ENCODE measurements around the gene SKOR1. TPM values are rescaled to one million over a fixed set of nuclear protein-coding genes. Genes with fewer than 3 reads are reported as not detected.
A peak's percentile ranks its signal among the peaks of the same experiment; 100 is the strongest.

The SKOR1 gene
- total RNA-seq, 1 experiment from 2014 or later = not detected

DNA sequence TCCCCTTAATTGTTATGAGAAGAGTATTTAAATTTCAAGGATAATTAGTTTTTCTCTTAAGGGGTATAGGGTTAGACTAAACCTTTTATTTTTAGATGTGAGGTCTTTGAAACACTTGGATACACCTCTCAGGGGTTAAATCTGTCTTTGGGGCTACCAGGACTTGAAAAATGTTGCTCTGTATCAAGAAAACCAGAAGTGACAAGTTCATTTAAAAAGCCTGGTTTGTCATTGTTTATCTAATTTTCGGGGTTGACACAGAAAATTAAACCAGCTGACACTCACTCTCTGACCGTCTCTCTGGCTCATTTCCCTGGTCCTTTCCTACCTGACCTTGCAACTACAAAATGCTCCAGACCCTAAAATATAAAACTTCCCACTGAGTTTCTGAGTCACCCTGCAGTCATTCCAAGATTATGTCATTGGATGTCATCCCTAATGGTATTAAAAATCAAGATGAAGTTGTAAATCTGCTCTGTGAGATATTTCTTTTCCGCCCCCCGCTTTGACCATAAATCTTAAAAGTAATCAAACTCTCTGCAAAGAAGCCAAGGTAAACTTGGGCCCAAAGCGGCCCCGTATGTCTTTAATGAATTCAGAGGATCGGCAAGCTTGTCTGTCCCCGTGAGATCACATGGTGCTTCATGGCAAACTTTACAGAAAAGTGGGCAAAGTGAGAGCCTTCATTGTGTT is 32.9 kb upstream of the SKOR1 start:
- peak; percentile 25 for DNase-seq (ENCODE audit: low read depth)

DNA sequence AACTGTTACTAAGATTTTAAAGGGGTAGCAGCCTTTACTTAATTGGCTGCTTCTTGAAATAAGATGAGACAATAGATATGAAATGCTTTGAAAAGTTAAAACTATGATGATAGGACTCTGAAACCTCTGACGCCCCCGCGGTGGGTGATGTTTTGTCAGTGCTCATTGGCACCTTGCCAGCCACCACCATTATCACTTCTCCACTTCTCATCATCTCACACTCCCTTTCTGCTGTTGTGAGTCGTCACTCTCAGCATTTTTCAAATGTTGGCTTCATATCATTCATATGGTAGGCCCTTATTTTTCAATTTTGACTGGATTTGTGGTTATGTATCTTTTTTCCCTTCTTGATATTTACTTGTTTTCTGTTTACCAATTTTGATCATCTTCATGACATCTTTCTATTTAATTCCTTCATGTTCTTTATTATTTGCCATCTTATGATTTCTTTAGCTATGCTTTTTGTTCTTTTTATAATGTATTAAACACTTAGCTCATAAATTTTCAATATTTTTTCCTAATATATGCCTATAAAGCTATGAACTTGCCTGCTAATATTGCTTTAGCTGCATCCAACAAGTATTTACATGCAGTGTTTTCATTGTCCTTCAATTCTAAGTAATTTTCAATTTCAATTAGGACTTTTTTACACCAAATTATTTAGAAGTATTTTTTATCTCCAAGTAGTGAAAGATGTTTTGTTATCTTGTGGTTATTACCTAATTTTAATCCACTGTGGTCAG is 30.3 kb upstream of the SKOR1 start:
- DNase-seq (ENCODE audit: low read depth) = no peak

DNA sequence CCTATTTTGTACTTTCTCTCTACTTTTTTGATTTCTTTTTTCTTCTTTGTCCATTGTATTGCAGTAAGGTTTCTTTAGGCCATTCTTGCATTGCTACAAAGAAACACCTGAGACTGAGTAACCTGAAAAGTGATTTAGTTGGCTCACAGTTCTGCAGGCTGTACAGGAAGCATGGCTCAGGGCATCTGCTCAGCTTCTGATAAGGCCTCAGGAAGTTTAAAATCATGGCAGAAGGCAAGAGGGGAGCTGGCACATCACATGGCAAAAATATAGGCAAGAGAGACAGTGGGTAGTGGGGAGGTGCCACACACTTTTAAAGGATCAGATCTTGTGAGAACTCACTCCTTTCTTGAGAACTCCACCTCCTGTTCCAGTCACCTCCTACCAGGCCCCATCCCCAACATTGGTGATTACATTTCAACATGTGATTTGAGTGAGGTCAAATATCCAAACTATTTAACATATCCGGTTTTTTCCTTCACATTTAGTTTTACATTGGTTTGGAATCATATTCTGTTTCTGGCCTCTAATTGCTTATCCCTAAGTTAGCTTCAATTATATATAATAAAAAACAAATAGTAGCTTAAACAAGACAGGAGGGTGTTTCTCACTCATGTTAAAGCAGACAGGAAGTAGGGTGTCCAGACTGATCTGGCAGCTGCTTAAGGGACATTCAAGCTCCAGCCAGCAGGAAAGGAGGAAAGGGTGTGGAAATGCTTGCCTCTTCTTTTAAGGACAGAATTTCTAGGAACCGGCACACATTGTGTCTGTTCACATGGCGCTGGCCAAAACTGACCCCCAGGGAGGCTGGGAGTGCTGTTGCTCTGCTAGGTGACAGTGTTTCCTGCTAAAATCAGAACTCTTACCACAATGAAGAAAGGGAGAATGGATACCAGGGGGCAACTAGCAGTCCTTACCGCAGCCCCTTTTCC is 28.8 kb upstream of the SKOR1 start:
- no peak for DNase-seq (ENCODE audit: low read depth)

DNA sequence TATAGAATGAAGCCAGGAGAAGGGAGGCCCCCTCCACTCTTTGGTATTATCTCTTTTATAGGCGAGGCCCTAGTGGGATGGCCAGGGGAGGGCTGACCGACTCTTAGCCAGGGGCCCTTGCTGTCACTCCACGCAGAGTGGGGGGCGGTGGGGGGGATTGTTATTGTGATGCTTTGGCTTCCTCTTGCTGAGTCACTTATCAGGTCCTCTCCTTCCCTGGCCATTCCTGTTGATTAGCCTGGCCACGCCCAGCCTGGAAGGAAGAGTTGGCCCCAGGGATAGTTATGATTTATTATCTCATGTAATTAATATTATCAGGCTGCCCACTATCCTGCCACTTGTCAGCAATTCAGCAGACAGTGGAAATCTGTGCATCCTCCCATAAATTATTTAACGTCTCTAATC is 25.5 kb upstream of the SKOR1 start:
- no peak for DNase-seq (ENCODE audit: low read depth)

DNA sequence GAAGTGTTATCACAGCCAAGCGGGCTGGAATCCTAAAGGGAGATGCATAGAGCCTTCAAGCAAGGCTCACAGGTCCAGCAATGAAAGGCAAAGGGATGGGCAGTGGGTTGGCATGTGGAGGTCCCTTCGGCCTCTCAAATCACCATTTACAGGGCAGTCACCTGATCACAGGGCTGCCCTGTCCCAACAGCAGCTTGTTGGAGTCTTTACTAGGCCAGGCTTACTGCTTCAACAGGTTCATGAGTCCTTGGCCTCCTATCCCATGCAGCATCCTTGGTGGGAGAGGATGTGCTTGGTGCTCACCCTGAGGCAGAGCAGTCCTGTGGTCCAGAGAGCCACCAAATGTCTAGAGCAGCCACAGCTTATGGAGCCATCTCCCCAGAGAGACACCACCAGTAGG is 24.2 kb upstream of the SKOR1 start:
- no peak for DNase-seq (ENCODE audit: low read depth)

DNA sequence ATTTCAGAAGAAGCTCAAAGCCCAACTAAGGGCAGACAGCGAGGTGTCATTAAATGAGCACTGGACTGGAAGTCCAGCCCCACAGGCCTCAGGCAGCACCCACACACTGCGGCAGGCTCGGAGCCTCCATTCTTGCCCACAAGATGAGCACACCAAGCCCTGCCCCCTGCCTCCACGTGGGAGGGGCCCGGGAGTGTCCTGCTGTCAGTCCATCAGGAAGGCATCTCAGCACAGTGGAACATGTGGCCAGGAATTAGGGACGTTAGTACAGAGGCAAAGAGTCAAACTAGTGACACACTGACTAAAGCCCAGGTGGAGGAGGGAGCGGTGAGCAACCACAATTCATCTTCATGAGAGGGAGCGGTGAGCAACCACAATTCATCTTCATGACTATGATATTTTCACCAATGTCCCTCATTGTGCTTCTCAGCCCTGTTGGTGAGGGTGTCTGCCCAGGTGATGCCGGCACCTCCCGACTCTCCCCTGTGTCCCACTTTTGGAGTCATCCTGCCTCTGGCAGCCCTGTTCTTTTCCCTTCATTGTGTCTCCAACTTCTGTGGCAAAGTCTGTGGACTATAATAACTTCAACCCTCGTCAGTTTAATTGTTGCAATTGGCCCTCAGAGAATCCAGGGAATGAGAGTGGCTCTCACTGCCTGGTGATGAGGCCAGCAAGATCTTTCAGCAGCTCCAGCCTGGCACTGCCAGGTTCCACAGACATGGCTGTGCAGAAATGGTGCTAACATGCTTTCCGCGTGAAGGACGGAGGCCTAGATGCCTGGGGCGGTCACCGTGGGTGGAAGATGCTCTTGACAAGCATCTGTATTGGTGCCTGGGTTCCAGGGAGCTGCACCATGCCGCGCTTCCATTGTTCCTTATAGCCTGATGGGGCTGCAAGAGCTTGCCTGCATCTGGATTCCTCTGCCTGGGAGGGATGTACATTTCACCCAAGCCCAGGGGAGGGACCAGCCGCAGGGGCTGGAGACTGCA is 23.1 kb upstream of the SKOR1 start:
- DNase-seq (ENCODE audit: low read depth) = no peak

DNA sequence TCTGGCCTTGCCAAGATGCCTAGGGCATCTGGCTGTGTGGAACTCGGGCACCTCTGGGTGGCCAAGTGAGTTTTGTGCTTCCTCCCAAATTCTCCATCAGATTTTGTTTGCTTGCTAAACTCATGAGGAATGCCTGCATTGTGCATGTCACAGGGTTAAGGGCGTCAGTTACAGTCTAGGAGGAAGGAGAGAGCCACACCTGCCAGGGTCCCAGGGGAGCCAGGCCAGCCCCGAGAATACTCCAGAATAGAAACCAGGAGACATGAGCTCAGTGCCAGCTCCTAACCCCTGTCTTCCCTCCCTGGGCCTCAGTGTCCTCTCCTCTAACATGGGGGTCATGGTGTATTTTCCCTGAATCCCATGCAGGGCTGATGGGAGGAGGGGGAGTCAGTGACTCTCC is 22.0 kb upstream of the SKOR1 start:
- DNase-seq (ENCODE audit: low read depth) = no peak

DNA sequence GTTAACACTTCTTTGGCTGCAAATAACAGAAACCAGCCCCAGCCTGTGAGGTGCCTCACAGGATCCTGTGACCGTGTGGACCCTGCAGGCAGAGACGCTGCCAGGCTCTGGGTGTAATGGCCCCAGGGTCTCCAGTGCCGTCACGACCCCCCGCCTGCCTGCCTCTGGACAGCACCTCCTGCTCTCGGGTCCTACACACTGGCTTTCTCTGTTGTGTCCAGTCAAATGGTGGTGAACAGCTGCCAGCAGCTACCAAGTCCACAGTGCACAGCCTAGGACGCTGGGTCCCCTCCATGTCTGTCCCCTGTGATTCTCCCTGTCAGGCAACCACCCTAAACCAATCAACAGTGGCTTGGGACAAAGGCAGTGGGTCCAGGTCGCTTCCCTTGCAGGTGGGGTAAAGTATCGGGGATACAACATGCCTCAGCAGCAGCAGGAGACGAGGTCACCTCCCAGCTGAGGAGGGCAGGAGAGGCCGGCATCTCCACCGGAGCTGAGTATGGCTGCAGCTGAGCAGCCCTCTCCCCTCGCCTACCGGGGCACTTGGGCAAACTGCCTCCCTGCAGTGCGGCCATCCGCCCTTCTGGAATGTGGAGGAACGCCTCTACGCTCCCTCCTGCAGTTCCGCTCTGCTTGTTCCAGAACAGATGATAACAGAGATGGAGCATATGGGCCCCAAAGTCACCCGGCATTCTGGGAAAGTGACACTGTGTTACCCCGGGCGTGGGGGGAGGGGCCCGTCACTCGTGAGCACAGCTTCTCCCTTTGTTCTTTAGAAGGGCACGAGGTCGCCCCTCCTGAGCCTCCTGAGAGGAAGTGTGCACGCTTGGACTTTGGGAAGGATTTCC is 21.1 kb upstream of the SKOR1 start:
- DNase-seq (ENCODE audit: low read depth) = no peak

DNA sequence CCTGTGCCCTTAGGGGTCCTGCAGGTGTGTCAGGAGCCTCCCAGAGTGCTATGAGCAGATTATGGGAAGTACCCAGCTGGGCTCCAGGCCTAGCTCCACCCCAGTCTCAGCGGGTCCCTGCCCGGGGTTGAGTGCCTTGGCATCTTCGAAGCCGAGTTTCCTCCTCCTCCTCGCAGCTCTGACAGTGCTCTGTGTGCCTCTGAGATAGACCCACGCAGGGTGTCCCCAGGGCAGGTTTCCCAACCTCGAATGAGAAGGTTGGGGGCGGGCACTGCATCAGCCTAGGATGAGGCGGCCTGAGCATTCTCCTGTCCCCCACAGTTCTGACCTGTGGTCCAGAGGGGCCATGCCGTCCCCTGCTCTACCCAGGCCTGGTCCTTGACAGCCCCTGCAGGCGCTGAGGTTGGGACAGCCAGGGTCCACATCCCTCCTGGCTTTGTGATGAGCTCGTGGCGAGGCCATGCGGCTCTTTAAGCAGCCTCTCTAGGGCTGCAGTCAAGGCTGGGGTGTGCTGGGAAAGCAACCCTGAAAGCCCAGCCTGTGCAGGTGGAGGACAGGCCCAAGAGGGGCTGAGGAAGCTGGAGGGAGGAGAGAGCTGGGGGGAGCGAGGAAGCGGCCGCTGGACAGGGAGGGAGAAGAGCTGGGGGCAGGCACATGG is 20.2 kb upstream of the SKOR1 start:
- DNase-seq (ENCODE audit: low read depth) = no peak

DNA sequence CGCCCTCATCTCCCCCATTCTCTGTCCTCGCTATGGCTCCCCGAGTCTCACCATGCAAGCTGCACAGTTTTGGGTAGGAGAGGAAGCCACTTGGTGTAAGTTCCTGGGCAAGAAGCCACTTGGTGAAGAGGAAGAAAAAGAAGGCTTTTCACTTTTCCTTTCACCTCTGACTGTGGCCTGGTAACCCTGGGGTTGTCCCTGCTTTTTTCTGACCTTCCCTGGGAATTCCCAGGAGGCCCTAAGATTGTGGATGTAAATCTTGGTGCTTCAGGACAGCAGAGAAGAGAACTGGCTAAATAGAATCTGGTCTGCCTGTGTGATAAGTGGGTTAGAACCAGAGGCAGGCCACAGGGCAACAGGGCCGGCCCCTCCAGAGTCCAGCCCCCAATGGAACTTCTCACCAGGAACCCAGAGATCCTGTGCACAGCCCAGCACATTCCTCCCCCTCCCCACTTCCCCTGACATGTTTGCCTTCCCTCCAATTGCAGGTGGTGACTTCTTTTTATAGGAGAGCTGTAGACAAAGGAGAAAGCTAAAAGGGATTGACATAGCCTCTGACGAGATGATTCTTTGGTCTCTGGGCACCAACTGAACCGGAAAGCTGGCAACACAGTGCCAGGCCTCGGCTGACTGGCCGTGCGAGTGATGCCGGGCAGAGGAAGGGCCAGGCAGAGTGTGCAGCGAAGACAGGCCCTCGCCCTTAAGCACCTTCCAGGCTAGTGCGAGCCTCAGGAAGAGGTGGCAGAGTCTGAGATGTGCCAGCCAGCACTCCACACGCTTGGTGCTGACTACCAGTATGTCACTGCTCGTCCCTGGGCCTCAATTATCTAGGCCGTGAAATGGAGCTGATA is 19.4 kb upstream of the SKOR1 start:
- no peak for DNase-seq (ENCODE audit: low read depth)

DNA sequence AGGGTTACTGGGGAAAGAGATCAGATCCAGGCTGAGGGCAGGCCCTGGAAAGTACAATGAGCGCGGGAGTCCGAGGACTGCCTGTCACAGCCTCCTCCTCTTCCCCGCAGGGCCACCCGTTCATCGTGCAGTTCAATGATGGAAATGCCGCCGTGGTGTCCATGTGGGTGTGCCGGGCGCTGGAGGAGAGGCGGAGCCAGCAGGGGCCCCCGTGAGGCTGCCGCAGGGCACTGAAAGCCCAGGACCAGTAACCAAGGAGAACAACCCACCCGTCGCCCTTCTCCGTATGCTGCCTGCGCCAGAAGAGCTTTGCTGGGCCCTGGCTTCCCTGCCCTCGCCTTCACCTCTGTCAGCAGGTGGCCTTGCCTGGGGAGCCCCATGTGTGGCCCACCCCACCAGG is 18.8 kb upstream of the SKOR1 start:
- DNase-seq (ENCODE audit: low read depth) = no peak

DNA sequence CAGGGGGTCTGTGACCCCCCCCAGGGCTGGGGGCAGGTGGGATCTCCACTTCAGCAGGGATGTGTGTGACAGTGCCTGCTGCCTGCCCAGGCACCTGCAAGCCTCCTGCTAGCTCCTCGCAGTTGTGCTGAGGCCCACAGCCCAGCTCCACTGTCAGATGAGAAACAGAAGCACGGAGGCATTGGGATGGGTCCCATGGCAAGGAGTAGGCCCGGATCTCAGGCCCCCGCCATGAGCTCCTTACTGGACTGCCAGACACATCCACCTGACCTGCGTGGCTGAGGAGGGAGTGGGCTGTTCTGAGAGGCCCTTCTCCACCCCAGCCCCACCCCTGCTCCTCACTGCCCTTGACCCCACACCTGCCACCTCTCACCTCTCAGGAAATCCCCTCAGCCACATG is 18.2 kb upstream of the SKOR1 start:
- no peak for DNase-seq (ENCODE audit: low read depth)

DNA sequence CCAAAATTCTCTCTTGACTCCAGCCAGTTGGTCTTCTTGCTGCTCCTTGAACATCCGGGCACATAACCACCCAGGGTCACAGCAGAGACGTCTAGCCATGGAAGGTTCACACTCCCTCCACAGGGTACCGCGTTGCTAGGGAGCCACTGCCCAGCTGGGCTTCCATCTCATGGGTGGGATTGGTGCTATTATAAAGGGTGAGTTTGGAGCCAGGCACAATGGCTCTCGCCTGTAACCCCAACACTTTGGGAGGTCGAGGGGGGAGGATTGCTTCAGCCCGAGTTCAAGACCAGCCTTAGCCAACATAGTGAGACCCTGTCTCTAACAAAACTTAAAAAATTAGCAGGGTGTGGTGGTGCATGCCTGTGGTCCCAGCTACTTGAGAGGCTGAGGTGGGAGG is 17.5 kb upstream of the SKOR1 start:
- DNase-seq (ENCODE audit: low read depth) = no peak

DNA sequence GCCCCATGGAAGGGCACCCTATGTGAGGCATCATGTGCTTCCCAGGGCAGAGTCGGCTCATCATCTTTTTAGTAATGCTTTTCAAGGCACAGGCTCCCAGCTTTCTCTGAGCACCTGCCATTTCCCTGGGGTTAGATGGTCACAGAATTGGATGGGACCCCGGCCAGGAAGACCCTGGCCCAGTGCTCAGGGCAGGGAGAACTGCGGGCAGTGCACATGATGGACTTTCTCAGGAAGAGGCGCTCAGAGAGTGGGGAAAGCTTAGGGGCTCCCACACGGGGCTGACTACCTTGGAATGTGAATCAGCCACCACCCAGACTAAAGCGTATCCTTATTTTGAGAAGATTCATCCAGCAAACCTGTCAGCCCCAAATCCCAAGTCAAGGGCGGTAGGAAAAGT is 16.5 kb upstream of the SKOR1 start:
- DNase-seq (ENCODE audit: low read depth) = no peak

DNA sequence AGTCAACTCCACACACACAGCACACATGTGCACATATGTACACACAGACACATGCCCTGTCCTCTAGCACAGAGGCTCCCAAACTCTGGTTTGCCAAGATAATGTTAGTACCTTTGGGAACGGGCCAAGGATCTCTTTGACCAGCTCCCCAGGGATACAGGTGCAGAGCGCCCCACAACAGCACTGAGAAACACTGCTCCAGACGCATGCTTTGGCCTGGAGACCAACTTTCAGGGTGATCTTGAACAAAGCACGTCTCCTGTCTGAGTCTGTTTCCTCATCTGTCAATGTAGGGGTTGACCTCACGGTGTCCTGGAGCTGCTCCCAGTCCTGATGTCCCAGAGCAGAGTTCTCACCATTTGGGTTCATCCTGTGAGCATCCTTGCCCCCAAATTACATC is 15.9 kb upstream of the SKOR1 start:
- DNase-seq (ENCODE audit: low read depth) = no peak

DNA sequence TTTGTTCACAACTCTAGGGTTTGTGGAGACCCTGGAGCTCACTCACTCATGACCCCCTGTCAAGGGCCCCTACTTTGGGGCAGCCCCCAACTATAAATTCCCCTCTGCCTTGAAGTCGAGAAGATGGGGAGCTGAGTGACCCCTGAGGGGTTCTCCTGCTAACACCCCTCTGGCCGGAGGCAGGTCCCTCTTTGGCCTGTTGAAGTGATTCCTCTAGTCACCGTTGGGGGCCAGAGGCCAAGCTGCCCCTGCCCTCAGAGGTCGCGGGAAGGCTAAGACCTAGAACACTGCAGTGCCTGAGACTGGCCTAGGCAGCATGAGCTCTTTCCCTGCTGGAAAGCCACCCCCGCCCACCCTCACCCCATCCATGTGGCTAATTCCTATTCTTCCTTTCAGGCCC is 15.4 kb upstream of the SKOR1 start:
- no peak for DNase-seq (ENCODE audit: low read depth)

DNA sequence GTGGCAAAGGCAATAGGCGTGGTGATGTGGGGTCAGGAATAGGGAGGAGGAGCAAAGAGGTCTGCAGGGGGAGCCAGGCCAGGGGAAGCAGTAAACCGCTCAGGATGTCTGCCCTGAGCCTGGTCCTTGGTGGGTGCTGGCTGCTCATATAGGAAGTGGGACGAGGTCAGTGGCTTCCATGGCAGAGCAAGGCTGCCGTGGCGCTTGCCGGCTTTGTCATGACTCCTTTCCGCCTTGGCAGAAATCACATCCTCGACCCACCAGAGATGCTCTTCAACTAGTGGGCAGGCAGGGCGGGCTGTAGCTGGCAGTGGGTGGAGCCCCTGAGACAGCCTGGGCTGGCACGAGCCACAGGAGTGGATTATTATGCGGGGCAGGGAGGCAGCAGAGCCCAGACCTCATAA is 13.1 kb upstream of the SKOR1 start:
- DNase-seq (ENCODE audit: low read depth) = no peak

DNA sequence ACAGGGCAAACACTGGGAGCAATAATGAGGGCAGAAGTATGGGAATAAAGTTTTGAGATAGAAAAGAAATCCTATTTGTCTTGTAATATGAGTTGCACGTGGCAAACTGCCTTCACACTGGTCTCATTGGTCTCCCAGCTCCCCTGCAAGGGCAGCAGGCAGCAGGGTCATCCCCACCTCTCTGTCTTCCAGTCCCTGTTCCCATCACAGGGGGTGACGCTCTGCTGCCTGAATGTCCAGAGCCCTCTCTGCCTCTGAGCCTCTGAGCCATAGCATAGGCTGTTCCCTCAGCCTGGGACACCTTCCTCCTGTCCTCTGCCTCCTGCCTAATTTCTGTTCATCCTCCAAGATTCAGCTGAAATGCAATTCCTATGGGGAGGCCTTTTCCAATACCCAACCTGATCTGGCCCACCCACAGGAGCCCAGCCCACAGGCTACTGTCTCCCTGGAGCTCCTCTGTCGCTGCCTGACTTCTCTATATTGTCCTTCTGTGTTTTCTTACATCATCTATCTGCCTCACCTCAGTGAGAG is 12.1 kb upstream of the SKOR1 start:
- no peak for DNase-seq (ENCODE audit: low read depth)
